Measurements from ENCODE around the gene B3GALT5.
"Not testable (repeated sequence)": the region's sequence is repeated elsewhere in the genome, so short reads cannot be mapped to it uniquely, and the experiment has no call there.

B3GALT5 gene

GRCh38 chr21:39612233-39613040 lies at the start of gene B3GALT5:
TSS of gene B3GALT5 (plus strand) at chr21:39612940. CDS start at chr21:39660560, 47,620 bp downstream.
- peak; percentile 63 for DNase-seq (ENCODE audit: low read depth)

- DNase-seq (ENCODE audit: low read depth), result no peak
Measured at GRCh38 chr21:39564200-39564599, 48.5 kb upstream of the B3GALT5 start.

GRCh38 chr21:39567180-39567972 lies 45.4 kb upstream of the B3GALT5 start:
- no peak for DNase-seq (ENCODE audit: low read depth)

GRCh38 chr21:39568361-39568760 lies 44.4 kb upstream of the B3GALT5 start:
- DNase-seq (ENCODE audit: low read depth), result no peak

- DNase-seq (ENCODE audit: low read depth), result peak; percentile 23
Measured at GRCh38 chr21:39575775-39576174, 37.0 kb upstream of the B3GALT5 start.

GRCh38 chr21:39576518-39577128 lies 36.1 kb upstream of the B3GALT5 start:
- DNase-seq (ENCODE audit: low read depth), result no peak

- DNase-seq (ENCODE audit: low read depth), result no peak
Measured at GRCh38 chr21:39579734-39580332, 32.9 kb upstream of the B3GALT5 start.

DNA sequence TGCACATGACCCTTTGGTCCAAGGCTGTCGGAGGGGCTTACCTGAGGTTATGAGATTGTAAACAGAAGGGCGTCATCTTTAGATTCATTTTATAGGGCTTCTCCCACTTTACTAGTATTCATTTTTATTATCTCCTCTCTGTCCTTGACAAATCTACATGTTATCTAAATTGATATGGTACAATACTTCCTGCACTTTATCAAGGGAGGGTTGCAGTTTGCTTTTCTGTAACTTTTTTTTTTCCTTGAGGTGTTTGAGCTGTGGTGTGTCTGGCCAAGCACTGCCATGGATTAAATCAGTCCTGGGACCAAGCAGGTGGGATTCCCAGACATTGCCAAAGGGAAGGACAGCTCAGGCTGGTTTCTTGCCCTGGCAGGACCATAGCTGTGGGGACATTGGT lies 32.0 kb upstream of the B3GALT5 start:
- no peak for DNase-seq (ENCODE audit: low read depth)

- no peak for DNase-seq (ENCODE audit: low read depth)
Measured at GRCh38 chr21:39581414-39581813, 31.3 kb upstream of the B3GALT5 start.

DNA sequence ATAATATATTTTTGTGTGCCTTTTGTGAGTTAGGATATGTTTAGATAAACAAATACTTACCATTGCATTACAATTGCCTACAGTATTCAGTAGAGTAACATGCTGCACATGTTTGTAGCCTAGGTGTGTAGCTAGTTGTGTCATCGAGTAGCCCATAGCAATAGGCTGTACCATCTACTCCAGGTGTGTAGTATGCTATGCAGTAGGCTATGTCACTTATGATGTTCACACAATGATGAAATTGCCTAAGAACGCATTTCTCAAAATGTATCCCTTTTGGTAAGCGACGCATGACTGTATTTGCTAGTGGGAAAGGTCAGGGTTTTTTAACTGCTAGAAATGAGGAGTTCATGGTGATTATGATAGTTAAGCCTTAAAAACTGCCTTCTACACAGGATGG lies 30.0 kb upstream of the B3GALT5 start:
- DNase-seq (ENCODE audit: low read depth), result no peak

GRCh38 chr21:39583586-39583985 lies 29.2 kb upstream of the B3GALT5 start:
- DNase-seq (ENCODE audit: low read depth), result not testable (repeated sequence)

- DNase-seq (ENCODE audit: low read depth), result no peak
Measured at GRCh38 chr21:39587376-39587775, 25.4 kb upstream of the B3GALT5 start.

DNA sequence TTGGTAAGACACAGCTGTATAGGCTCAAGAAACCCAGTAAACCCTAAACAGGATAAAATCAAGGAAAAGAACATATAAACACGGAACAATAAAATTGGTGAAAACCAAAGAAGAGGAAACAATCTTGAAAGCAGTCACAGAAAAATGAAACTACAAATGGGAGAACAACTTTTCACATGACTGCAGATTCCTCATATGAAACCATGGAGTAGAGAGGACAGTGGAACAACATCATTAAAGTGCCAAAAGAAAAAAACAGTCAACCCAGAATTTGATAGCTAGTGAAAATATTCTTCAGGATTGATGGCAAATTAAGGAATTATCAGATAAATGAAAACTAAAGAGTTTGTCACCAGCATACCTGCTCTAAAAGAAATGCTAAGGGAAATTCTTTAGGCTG lies 23.9 kb upstream of the B3GALT5 start:
- no peak for DNase-seq (ENCODE audit: low read depth)

DNA sequence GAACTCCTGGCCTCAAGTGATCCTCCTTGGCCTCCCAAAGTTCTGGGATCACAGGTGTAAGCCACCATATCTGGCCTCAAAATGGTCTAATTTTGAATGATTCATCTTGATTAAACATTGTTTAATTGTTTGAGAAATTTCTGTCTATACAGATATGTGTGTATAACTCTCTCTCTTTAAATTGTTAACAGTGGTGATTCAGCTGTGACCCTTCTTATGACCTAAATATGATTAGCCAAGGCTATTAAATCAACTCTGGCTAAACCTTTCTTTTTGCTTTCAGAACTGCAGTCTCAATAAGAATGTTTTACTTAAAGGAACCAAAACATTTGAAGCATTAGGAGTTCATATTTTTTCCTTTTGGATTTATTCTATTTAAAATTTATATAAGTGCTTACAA lies 19.2 kb upstream of the B3GALT5 start:
- DNase-seq (ENCODE audit: low read depth), result peak; percentile 8

GRCh38 chr21:39595465-39595864 lies 17.3 kb upstream of the B3GALT5 start:
- no peak for DNase-seq (ENCODE audit: low read depth)

GRCh38 chr21:39597595-39597994 lies 15.1 kb upstream of the B3GALT5 start:
- no peak for DNase-seq (ENCODE audit: low read depth)

DNA sequence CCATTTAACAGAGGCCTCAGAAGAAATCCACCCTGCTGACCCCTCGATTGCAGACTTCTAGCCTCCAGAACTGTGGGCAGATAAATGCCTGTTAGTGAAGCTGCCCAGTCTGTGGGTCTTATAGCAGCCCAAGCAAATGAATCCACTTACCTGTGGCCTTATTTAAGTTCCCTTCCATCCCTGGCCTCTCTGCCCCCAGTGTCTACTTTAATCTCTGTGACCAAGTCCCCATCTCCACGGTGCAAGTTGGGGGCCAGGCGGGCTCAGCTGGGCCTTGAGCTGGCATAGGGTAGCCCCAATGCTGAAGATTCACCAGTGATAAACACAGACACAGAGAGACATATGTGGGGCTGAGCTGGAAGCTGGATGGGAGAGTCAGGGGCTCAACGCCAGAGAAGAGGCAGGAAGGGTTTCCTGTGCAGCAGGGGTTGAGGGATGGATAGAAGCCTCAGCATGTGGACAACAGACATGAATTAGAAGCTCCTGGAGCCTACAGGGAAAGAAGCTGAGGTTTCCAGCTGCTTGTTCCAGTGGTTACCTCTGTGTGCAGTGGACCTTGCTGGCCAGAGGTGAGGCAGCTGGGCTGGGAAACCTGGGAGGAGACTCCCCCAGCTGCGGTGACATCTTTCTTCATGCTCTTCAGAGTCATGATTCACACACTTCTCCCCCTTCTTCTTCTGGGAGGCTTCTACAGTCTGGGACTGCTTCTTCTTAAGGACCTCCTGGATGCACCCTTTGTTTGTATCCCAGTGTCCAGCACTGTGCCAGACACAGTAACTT lies 13.4 kb upstream of the B3GALT5 start:
- DNase-seq (ENCODE audit: low read depth), result no peak

GRCh38 chr21:39601187-39601928 lies 11.4 kb upstream of the B3GALT5 start:
- DNase-seq (ENCODE audit: low read depth), result peak; percentile 34

DNA sequence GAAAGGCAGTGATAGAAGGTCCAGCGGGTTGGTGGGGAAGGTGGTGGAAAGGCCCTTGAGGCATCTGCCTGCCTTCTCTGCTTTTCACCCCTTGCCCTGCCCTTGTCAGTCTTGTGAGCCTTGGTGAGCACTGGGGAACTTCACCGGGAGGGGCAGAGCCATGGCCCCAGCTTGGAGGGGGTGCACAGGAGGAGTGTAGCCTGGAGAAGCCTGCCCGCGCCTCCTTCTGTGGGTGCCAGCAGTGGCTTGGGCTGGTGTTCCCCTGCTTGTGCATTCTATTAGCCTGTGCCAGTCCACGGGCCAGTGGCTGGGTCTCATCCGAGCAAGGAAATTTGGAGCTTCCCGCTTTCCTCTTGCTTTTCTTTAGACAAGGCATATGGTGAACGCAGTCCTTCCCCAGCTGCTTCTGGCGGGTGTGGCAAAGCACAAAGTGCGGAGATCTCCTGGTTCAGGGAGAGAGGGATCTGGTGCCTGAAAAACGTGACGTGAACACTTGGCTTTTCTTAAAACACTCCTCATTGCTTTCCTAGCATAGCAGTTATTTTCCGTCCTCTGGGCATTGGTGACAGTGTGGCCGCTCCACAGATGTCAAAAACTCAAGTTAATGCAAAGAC lies 10.6 kb upstream of the B3GALT5 start:
- no peak for DNase-seq (ENCODE audit: low read depth)

DNA sequence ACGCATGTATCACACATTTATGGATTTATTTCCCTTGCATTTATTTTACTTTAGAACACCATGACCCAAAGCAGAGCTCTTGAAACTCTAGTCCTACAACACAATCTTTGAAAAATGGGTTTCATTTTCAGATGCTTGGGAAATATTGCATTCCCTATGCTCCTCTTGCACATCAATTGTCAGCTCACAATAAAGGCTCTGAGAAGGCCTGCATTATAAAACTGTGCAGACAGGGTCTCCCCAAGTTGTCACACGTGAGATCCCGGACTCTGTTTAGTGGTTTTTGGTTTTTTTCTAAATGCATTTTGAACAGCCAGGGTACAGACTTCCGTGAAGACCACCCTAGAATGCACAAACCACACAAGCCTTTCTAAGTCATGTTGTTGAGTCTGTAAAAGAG lies 9.9 kb upstream of the B3GALT5 start:
- no peak for DNase-seq (ENCODE audit: low read depth)

Measured in ELR (cell line).